PFSK-1 (cell line): Measurements from ENCODE around the gene DNAJC17.

ENCODE experiments used
- FOXP2 ChIP-seq: optimal IDR thresholded peaks from 2 replicates; pipeline ENCODE3; 2011; ENCODE audit warnings: borderline replicate concordance, control low read depth, inconsistent platforms; ENCODE audit not compliant: insufficient read depth; ENCODE audit errors: extremely low read length, extremely low read depth
- POLR2AphosphoS5 ChIP-seq: IDR thresholded peaks from 2 replicates; pipeline ENCODE4 v1.6.1; 2012; ENCODE audit warnings: low read depth, mild to moderate bottlenecking, control low read depth, low read length, moderate library complexity
- SIN3A ChIP-seq: IDR thresholded peaks from 2 replicates; pipeline ENCODE4 v1.6.1; 2012; ENCODE audit warnings: mild to moderate bottlenecking, low read length, moderate library complexity, borderline replicate concordance; ENCODE audit not compliant: insufficient read depth
- TAF1 ChIP-seq: IDR thresholded peaks from 2 replicates; pipeline ENCODE4 v1.6.1; 2012; ENCODE audit warnings: low read length, control low read depth, borderline replicate concordance; ENCODE audit not compliant: insufficient read depth
- TF ChIP-seq, protein P1 (sequence below), 2 experiments: IDR thresholded peaks; 2 replicates each; pipeline versions ENCODE4 v1.6.1 to v1.8.0; 2011 to 2012; ENCODE audit warnings: low read depth in 2 of 2, low read length in 2 of 2, control low read depth in 1 of 2, inconsistent platforms in 1 of 2, mild to moderate bottlenecking in 1 of 2, moderate library complexity in 1 of 2; ENCODE audit not compliant: insufficient read depth in 1 of 2

DNAJC17 gene

GRCh38 chr15:40775740-40776536, 31.3 kb downstream of the DNAJC17 start:
- TF ChIP-seq SIN3A (no peak), TAF1 (no peak), POLR2AphosphoS5 (no peak), FOXP2 (no peak)
- TF ChIP-seq, protein P1, sequence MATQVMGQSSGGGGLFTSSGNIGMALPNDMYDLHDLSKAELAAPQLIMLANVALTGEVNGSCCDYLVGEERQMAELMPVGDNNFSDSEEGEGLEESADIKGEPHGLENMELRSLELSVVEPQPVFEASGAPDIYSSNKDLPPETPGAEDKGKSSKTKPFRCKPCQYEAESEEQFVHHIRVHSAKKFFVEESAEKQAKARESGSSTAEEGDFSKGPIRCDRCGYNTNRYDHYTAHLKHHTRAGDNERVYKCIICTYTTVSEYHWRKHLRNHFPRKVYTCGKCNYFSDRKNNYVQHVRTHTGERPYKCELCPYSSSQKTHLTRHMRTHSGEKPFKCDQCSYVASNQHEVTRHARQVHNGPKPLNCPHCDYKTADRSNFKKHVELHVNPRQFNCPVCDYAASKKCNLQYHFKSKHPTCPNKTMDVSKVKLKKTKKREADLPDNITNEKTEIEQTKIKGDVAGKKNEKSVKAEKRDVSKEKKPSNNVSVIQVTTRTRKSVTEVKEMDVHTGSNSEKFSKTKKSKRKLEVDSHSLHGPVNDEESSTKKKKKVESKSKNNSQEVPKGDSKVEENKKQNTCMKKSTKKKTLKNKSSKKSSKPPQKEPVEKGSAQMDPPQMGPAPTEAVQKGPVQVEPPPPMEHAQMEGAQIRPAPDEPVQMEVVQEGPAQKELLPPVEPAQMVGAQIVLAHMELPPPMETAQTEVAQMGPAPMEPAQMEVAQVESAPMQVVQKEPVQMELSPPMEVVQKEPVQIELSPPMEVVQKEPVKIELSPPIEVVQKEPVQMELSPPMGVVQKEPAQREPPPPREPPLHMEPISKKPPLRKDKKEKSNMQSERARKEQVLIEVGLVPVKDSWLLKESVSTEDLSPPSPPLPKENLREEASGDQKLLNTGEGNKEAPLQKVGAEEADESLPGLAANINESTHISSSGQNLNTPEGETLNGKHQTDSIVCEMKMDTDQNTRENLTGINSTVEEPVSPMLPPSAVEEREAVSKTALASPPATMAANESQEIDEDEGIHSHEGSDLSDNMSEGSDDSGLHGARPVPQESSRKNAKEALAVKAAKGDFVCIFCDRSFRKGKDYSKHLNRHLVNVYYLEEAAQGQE (IDR thresholded peaks at IDR 0.05; ENCODE audit: insufficient read depth in 1 of 2, low read depth in 2 of 2, low read length in 2 of 2) = no peak

- TF ChIP-seq SIN3A (no peak), POLR2AphosphoS5 (no peak), TAF1 (no peak), FOXP2 (no peak)
- TF ChIP-seq, protein P1 (IDR thresholded peaks at IDR 0.05; ENCODE audit: insufficient read depth in 1 of 2, low read depth in 2 of 2, low read length in 2 of 2) = no peak
Measured at GRCh38 chr15:40775007-40775406, 32.3 kb downstream of the DNAJC17 start.

GRCh38 chr15:40773902-40774301, 33.4 kb downstream of the DNAJC17 start:
- TF ChIP-seq TAF1 = no peak
- TF ChIP-seq, protein P1 (IDR thresholded peaks at IDR 0.05; ENCODE audit: insufficient read depth in 1 of 2, low read depth in 2 of 2, low read length in 2 of 2) = no peak

GRCh38 chr15:40773496-40773895, 33.8 kb downstream of the DNAJC17 start:
- TF ChIP-seq, protein P1 (IDR thresholded peaks at IDR 0.05; ENCODE audit: insufficient read depth in 1 of 2, low read depth in 2 of 2, low read length in 2 of 2) = no peak
- TF ChIP-seq TAF1 = no peak
- TF ChIP-seq POLR2AphosphoS5 = no peak
- no peak for TF ChIP-seq SIN3A
- no peak for TF ChIP-seq FOXP2

DNA sequence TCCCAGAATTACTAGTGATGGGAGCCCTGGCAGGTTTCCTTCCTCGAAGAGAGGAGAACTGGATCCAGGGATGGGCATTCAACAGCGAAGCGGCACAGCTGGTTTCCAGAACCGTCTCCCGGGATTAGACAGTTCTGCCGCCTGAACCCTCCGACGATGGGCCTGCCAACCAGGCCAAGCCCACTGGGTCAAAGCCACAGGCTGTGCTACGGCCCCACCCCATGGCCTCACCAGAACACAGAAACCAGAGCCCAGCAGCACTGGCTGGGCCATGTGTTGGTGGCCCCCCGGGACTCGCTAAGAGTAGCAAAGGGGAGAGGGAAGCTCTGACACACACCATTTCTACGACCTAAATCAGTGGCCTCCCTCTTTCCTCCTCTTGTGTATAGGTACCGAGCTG, 35.3 kb downstream of the DNAJC17 start:
- TF ChIP-seq FOXP2 = no peak
